Subcutaneous adipose tissue (tissue), 4 donors: Measurements from ENCODE around the gene RSPH1. TPM values are rescaled to one million over a fixed set of nuclear protein-coding genes. Genes with fewer than 3 reads are reported as not detected.

Experiments used
- CTCF ChIP-seq: fragments of 450-650 bp; IDR thresholded peaks from one replicate; pipeline ENCODE4 v1.5.1; 2016; ENCODE audit warnings: low read depth, mild to moderate bottlenecking, control low read depth, antibody characterized with exemption, moderate library complexity
- total RNA-seq, 4 donors: library from RNA; depleted of rRNA; stranded (reverse); fragments of >200 nt; gene quantifications; one replicate each; pipeline ENCODE4 v1.1.0, GENCODE V29; 2016

Gene RSPH1
- total RNA-seq, 4 donors from 2014 or later: 0.34 to 0.38 TPM; not detected in 2

- TF ChIP-seq CTCF: no peak
Observed at GRCh38 chr21:42452401-42453223, 43.4 kb downstream of the RSPH1 start.

GRCh38 chr21:42451941-42452340, 44.1 kb downstream of the RSPH1 start:
- TF ChIP-seq CTCF: no peak

GRCh38 chr21:42448686-42449085, 47.3 kb downstream of the RSPH1 start:
- TF ChIP-seq CTCF: no peak

- TF ChIP-seq CTCF: no peak
Observed at GRCh38 chr21:42447732-42448131, 48.3 kb downstream of the RSPH1 start.

- TF ChIP-seq CTCF: no peak
Observed at GRCh38 chr21:42447182-42447581, 48.8 kb downstream of the RSPH1 start.

GRCh38 chr21:42446531-42446930, 49.5 kb downstream of the RSPH1 start:
- no peak for TF ChIP-seq CTCF

GRCh38 chr21:42445311-42445710, 50.7 kb downstream of the RSPH1 start:
- TF ChIP-seq CTCF: no peak
